Brain pericyte (primary cell): ENCODE measurements around the gene TRIM38.
A peak's percentile ranks its signal among the peaks of the same experiment; 100 is the strongest.

ENCODE experiments used
- DNase-seq: peaks from one replicate; pipeline ENCODE4 v3.0.0-alpha.2; 2012; ENCODE audit warnings: low read depth, low spot score

TRIM38 gene

GRCh38 chr6:26026833-26027490 lies 64.4 kb downstream of the TRIM38 start:
- DNase-seq, result peak; percentile 80

DNA sequence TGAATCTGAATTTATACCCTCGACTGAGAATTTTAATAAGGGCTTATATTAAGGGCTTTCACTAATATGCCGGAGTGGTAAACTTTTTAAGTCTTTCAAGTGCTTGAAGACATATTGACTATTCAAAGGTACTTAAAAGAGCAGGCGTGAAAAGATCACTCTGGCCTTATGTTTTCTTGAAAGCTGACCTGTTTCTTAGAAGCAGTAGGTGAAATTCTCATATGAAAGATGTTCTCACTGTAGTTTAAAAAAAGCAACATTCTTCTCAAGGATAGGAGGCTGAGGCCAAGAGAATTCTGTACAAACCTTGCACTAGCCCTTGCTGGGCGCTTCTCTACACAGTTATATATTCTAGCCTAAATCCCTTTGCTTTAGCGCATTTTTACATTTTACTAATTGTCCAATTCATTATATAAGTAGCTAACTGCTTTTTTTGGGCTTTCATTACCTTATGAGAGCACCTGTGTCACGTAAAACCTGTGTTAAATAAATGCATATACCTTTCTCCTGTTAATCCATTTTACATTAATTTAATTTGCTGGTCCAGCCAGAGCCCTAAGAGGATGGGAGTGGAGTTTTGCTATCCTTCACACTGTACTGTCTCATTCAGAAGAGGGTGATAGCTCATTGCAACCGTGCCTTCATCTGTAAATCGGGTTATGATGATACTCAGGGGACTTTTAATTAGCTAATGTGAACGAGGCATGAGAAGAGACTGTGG lies 65.0 kb downstream of the TRIM38 start:
- DNase-seq, result no peak

- DNase-seq, result no peak
These were observed 65.7 kb downstream of the TRIM38 start for GRCh38 chr6:26028212-26028745.

DNA sequence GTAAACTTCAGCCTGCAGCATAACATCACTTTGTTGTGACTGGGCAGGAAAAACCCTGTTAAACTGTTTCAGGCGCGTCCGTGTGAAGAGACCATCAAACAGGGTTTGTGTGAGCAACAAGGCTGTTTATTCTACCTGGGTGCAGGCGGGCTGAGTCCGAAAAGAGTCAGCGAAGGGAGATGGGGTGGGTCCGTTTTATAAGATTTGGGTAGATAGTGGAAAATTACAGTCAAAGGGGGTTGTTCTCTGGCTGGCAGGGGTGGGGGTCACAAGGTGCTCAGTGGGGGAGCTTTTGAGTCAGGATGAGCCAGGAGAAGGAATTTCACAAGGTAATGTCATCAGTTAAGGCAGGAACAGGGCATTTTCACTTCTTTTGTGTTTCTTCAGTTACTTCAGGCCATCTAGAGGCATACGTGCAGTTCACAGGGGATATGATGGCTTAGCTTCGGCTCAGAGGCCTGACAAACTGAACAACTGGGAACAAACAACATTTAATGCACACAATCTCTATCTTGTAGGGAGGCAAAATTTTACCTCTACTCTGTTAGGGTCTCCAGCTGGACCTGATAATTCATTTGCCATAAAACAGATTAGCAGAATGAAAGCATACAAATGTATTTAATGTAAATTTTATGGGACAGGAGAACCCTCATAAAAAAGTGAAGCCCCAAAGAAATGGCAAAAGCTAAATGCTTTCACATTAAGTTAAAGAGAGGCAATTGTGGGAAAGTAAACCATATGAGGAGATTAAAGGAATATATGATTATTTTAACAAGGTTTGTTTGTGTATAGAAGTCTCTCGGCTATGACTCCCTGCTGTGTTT lies 66.4 kb downstream of the TRIM38 start:
- DNase-seq, result no peak

GRCh38 chr6:26029570-26029856 lies 66.9 kb downstream of the TRIM38 start:
- no peak for DNase-seq

DNA sequence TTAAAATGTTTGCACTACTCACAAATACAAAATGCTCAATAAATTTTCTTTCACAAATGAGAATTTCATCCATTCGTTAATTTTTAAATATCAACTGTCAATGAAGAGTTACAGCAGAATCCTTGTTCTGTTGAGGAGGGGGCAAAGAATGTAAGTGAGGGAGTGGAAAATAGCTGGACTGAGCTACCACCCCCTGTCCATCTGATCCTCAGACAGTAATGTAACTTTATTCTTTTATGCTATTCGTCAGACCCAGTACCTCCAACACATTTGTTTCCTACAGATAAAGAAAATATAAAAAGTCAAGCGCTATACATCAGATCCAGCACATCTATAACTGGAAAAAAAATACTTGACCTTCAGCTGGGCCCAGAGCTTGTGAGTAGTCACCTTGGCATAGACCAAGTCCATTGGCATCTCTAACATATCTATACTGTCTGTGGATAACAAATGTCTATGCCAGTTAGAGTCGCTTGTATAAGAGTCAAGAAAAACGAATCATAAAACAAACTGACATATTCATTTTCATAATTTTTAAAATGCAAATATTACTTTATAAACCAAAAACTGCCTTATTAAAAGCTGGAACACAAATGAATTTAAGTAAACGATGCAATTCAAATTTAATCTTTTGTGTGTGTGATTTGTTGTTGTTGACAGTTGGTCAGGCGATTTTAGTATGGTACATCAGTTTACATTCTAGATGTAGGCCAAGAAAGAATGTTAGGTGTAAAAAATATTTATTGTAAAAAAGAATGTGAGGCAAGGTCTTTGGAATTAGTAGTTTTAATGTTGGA lies 67.5 kb downstream of the TRIM38 start:
- DNase-seq, result no peak

- no peak for DNase-seq
These were observed 68.1 kb downstream of the TRIM38 start for GRCh38 chr6:26030716-26031115.

DNA sequence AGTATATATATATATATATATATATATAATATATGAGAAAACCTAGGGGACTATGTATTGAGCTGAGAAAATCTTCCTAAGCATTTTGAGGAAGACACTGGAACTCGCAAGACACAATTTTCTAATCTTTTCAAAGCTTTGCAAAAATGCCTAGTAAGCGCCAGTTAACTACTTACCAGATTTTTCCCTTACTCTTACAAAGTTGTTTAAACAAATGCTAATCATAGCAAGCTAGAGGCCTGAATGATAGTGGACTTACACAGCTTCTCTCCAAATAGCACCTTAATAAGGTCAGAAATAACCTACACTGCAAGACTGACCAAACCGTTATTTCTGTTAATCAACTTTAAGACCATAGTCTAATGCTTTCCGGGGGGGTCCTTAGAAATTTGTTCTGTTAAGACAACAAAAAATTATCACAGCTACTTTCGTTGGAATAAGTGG lies 68.6 kb downstream of the TRIM38 start:
- no peak for DNase-seq

GRCh38 chr6:26031595-26032339 lies 69.2 kb downstream of the TRIM38 start:
- DNase-seq, result peak; percentile 73

- DNase-seq, result no peak
These were observed 69.9 kb downstream of the TRIM38 start for GRCh38 chr6:26032340-26033084.

DNA sequence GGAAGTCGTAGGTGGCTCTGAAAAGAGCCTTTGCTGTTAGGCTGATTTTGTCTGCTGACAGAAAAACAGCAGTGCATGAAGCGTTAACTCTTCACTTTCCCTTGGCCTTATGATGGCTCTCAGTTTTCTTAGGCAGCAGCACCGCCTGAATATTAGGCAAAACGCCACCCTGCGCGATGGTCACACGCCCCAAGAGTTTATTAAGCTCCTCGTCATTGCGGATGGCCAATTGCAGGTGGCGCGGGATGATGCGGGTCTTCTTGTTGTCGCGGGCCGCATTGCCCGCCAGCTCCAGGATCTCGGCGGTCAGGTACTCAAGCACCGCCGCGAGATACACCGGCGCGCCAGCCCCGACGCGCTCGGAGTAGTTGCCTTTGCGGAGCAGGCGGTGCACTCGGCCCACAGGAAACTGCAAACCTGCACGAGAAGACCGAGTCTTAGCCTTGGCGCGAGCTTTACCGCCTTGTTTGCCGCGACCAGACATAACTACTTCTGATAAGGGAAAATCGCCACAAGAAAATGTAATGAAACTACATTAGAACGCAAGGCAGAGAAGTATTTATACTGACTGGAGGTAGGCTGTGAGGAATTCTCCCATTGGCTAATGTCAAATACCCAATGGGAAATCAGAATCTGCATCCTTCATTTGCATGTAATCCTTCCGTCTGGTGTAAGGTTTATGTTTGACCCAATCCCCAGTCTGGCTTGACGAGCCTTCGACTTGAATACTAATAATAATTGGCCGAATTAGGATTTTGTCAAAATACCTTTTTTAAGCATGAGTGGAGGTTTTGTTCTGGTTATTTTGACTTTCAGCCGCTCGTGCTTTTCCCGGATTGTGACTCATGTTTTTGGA lies 70.7 kb downstream of the TRIM38 start:
- DNase-seq, result peak; percentile 89

GRCh38 chr6:26033941-26034354 lies 71.3 kb downstream of the TRIM38 start:
- no peak for DNase-seq

GRCh38 chr6:26034905-26035304 lies 72.3 kb downstream of the TRIM38 start:
- no peak for DNase-seq
